C4-2B (cell line): ENCODE results near the gene RAB31.

ENCODE experiments used
- H3K27ac ChIP-seq: fragments of 450-650 bp; 2 replicates; pipeline ENCODE4 v1.5.1; 2017
- CTCF ChIP-seq: fragments of 450-650 bp; conservative IDR thresholded peaks from 2 replicates; pipeline ENCODE4 v1.5.1; 2017; ENCODE audit warnings: mild to moderate bottlenecking
- ZFX ChIP-seq: fragments of 450-650 bp; IDR thresholded peaks from 2 replicates; pipeline ENCODE4 v1.6.1; 2017

RAB31 gene

GRCh38 chr18:9862686-9863085, 154.6 kb downstream of the RAB31 start:
- no peak overlapping the region for H3K27ac ChIP-seq
- TF ChIP-seq ZFX, result no peak
- TF ChIP-seq CTCF, result no peak

DNA sequence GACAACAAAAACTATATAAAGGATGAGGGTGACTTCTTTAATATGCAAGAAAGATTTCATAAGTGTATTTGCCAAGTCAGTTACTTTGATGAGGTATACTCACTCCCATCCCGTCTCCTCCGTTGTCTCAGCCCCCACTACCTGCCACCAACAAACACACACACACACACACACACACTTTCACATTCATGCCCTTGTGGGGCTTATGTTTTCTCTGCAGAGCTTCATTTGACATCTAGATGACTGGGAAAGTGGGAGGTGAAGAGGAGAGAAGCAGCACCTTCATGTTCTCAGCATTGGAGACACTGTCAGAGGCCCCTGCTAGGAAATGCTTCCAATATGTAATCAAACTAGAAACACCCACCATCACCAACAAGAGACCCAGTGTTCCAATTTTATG, 155.2 kb downstream of the RAB31 start:
- TF ChIP-seq CTCF (no peak), ZFX (no peak)
- no peak overlapping the region for H3K27ac ChIP-seq

DNA sequence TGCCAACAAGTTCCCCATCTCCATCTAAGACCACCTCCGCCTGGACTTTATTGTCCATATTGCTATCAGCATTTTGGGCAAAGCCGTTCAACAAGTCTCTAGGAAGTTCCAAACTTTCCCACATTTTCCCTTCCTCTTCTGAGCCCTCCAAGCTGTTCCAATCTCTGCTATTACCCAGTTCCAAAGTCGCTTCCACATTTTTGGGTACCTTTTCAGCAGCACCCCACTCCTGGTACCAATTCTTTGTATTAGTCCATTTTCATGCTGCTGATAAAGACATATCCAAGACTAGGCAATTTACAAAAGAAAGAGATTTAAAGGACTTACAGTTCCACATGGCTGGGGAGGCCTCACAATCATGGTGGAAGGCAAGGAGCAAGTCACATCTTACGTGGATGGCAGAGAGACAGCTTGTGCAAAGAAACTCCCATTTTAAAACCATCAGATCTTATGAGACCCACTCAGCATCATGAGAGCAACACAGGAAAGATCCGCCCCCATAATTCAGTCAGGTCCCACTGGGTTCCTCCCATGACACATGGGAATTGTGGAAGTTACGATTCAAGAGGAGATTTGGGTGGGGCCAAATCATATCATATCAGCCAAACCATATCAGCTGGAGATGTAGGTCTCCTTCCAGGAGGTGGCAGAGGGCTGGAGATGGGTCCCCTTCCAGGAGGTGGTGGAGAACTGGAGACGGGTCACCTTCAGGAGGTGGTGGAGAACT, 157.8 kb downstream of the RAB31 start:
- H3K27ac ChIP-seq, result no peak overlapping the region
- no peak for TF ChIP-seq CTCF
- no peak for TF ChIP-seq ZFX

- H3K27ac ChIP-seq, result no peak overlapping the region
- TF ChIP-seq CTCF, result no peak
Observed at GRCh38 chr18:9866627-9867026, 158.5 kb downstream of the RAB31 start.

GRCh38 chr18:9867071-9867594, 159.0 kb downstream of the RAB31 start:
- TF ChIP-seq CTCF, result no peak
- TF ChIP-seq ZFX, result no peak
- H3K27ac ChIP-seq, result no peak overlapping the region

DNA sequence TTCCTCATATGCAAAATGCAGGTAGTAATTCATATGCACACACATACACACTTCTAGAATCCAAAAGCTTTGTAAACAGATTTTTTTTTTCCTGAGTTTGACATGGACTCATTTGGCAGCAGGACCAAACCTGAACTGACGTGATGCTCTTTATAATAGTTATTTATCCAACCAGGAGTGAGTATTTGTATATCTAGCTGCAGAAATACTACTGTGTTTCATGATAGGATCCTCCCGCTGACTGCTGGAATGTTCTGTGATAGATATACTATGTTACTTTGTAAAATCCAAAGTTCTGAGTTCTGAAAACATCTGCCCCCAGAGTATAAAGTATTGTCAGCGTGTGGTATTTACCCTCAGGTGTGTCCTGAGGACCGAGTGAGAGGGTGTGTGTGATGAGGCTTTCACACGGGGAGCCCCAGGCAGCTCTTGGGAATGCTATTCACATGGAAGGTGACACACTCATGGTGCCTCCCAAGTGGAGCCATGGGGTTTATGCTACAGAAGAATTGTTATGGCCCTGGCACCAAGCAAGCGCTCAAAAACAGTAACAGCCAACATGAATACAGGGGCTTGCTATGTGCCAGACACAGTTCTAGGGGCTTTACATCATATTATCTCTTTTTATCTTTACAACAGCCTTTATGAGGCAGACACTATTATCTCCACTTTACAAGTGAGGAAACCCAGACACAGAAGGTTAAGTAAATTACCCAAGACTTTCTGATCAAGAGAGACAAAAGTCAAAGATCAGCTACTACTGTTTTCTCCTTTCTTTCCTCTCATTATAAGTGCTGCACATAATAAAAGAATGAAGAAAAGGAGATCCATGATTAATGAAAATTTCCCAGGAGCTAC, 161.0 kb downstream of the RAB31 start:
- no peak for TF ChIP-seq ZFX
- TF ChIP-seq CTCF, result no peak
- no peak overlapping the region for H3K27ac ChIP-seq
